HCT116 (cell line): ENCODE data around the gene ITGB1BP1.

Experiments
- CTCF ChIP-seq, 3 experiments: fragments of 200-600 bp in 1 of 3; sonication (generic) in 1 of 3; IDR thresholded peaks in 2 of 3; conservative IDR thresholded peaks in 1 of 3; 2 replicates each; pipeline ENCODE4 v1.5.1; 2012 to 2017; ENCODE audit warnings: low read depth in 2 of 3, low read length in 2 of 3, antibody characterized with exemption in 1 of 3, borderline replicate concordance in 1 of 3, control low read depth in 1 of 3, mild to moderate bottlenecking in 1 of 3, mixed read lengths in 1 of 3, mixed run types in 1 of 3, moderate library complexity in 1 of 3; ENCODE audit not compliant: insufficient read depth in 1 of 3
- EZH2 ChIP-seq: fragments of 200-600 bp; sonication (generic); IDR thresholded peaks from 2 replicates; pipeline ENCODE4 v1.6.1; 2017; ENCODE audit warnings: antibody characterized with exemption, mixed run types
- EZH2phosphoT487 ChIP-seq: fragments of 200-600 bp; IDR thresholded peaks from 2 replicates; pipeline ENCODE4 v1.6.1; 2018; ENCODE audit warnings: antibody characterized with exemption, borderline replicate concordance
- POLR2A ChIP-seq: IDR thresholded peaks from 2 replicates; pipeline ENCODE4 v1.7.0; 2011; ENCODE audit warnings: borderline replicate concordance; ENCODE audit not compliant: insufficient read depth, insufficient read length; ENCODE audit errors: extremely low read depth

GRCh38 chr2:9408641-9409151, 14.6 kb downstream of the ITGB1BP1 start:
- TF ChIP-seq CTCF (IDR thresholded peaks at IDR 0.05 in 2 of 3, conservative IDR thresholded peaks at IDR 0.05 in 1 of 3; ENCODE audit: borderline replicate concordance in 1 of 3, insufficient read depth in 1 of 3, low read depth in 2 of 3, low read length in 2 of 3), result no peak
- TF ChIP-seq POLR2A, result no peak
- TF ChIP-seq EZH2, result no peak
- no peak for TF ChIP-seq EZH2phosphoT487
